OCI-LY3 (cell line): Measurements from ENCODE around the gene ZDHHC14.
A peak's percentile ranks its signal among the peaks of the same experiment; 100 is the strongest.

Experiments
- H2AFZ ChIP-seq: fragments of 200-600, 300-600 bp; shearing (Covaris generic); 2 replicates; pipeline ENCODE4 v1.6.0; 2014; ENCODE audit warnings: antibody characterized with exemption, low read depth, low read length
- H3K27ac ChIP-seq: fragments of 200-600, 300-600 bp; sonication (generic); 2 replicates; pipeline ENCODE4 v1.5.1; 2014; ENCODE audit warnings: mild to moderate bottlenecking, low read length, moderate library complexity, mixed read lengths
- H3K27me3 ChIP-seq: fragments of 200-600, 300-600 bp; sonication (generic); 2 replicates; pipeline ENCODE4 v1.6.1; 2014; ENCODE audit warnings: low read depth, low read length, mixed read lengths
- H3K36me3 ChIP-seq: fragments of 200-600, 300-600 bp; sonication (generic); replicated peaks from 2 replicates; pipeline ENCODE3; 2014; ENCODE audit warnings: low read depth, low read length, mixed read lengths
- H3K4me1 ChIP-seq: fragments of 300-600, 200-600 bp; sonication (generic); 2 replicates; pipeline ENCODE4 v1.6.1; 2014; ENCODE audit warnings: low read length, mixed read lengths
- H3K4me2 ChIP-seq: fragments of 200-600, 300-600 bp; sonication (generic); 2 replicates; pipeline ENCODE4 v1.6.1; 2014; ENCODE audit warnings: low read length, mixed read lengths
- H3K4me3 ChIP-seq: fragments of 300-600, 200-600 bp; sonication (generic); 2 replicates; pipeline ENCODE4 v1.5.1; 2014; ENCODE audit warnings: antibody characterized with exemption, mild to moderate bottlenecking, low read length, moderate library complexity
- H3K79me2 ChIP-seq: fragments of 300-600, 200-600 bp; shearing (Covaris generic); 2 replicates; pipeline ENCODE4 v1.6.1; 2014; ENCODE audit warnings: mild to moderate bottlenecking, low read length, mixed read lengths
- H3K9ac ChIP-seq: fragments of 300-600, 200-600 bp; shearing (Covaris generic); 2 replicates; pipeline ENCODE4 v1.6.0; 2014; ENCODE audit warnings: mild to moderate bottlenecking, low read length, moderate library complexity
- H3K9me3 ChIP-seq: fragments of 200-600, 300-600 bp; shearing (Covaris generic); 2 replicates; pipeline ENCODE4 v1.6.1; 2014; ENCODE audit warnings: low read length, mixed read lengths; ENCODE audit not compliant: insufficient read depth
- H4K20me1 ChIP-seq: fragments of 200-600, 300-600 bp; sonication (generic); 2 replicates; pipeline ENCODE4 v1.6.1; 2016; ENCODE audit warnings: low read length, mixed read lengths; ENCODE audit not compliant: insufficient read depth
- CTCF ChIP-seq: fragments of 200-600, 300-600 bp; sonication (generic); IDR thresholded peaks from 2 replicates; pipeline ENCODE4 v1.5.1; 2014; ENCODE audit warnings: antibody characterized with exemption, low read length, low read depth
- EZH2phosphoT487 ChIP-seq: fragments of 200-600 bp; shearing (Covaris generic); IDR thresholded peaks from 2 replicates; pipeline ENCODE4 v1.6.1; 2018; ENCODE audit warnings: antibody characterized with exemption, mixed run types, low read depth

The ZDHHC14 gene

GRCh38 chr6:157459327-157459726 lies 78.3 kb downstream of the ZDHHC14 start:
- no peaks in the 10 kb centered on the region for H4K20me1 ChIP-seq
- H3K4me2 ChIP-seq, result no peak overlapping the region
- H3K27ac ChIP-seq, result no peak overlapping the region
- H3K79me2 ChIP-seq, result peaks cover 11% of the 10 kb centered on the region; the same call in 1 of the 2 replicates
- no peaks in the 10 kb centered on the region for H3K9me3 ChIP-seq
- H3K27me3 ChIP-seq, result no peaks in the 10 kb centered on the region
- H3K4me3 ChIP-seq, result no peak overlapping the region
- H3K36me3 ChIP-seq, result no peaks in the 10 kb centered on the region
- H2AFZ ChIP-seq, result no peak overlapping the region
- peaks cover 93% of the 10 kb centered on the region for H3K4me1 ChIP-seq
- TF ChIP-seq CTCF (no peak), EZH2phosphoT487 (no peak)
- no peak overlapping the region for H3K9ac ChIP-seq

- H3K9ac ChIP-seq, result peak overlapping the region; percentile 54; the same call in 1 of the 2 replicates
- H2AFZ ChIP-seq, result no peak overlapping the region
- H3K27ac ChIP-seq, result peak overlapping the region; percentile 76
- H3K4me1 ChIP-seq, result peaks cover 95% of the 10 kb centered on the region
- H3K36me3 ChIP-seq, result no peaks in the 10 kb centered on the region
- TF ChIP-seq CTCF (no peak), EZH2phosphoT487 (no peak)
- peak overlapping the region; percentile 57 for H3K4me3 ChIP-seq
- H3K9me3 ChIP-seq, result no peaks in the 10 kb centered on the region
- peaks cover 11% of the 10 kb centered on the region; the same call in 1 of the 2 replicates for H3K79me2 ChIP-seq
- no peaks in the 10 kb centered on the region for H3K27me3 ChIP-seq
- no peaks in the 10 kb centered on the region for H4K20me1 ChIP-seq
- H3K4me2 ChIP-seq, result peak overlapping the region; percentile 83
These were observed 79.4 kb downstream of the ZDHHC14 start for GRCh38 chr6:157460182-157460999.

GRCh38 chr6:157461000-157461915 lies 80.3 kb downstream of the ZDHHC14 start:
- peak overlapping the region; percentile 76 for H3K27ac ChIP-seq
- H2AFZ ChIP-seq, result peak overlapping the region; percentile 62; the same call in 1 of the 2 replicates
- H3K4me1 ChIP-seq, result peaks cover 94% of the 10 kb centered on the region
- H3K9me3 ChIP-seq, result no peaks in the 10 kb centered on the region
- no peaks in the 10 kb centered on the region for H3K27me3 ChIP-seq
- H3K79me2 ChIP-seq, result peaks cover 11% of the 10 kb centered on the region; the same call in 1 of the 2 replicates
- TF ChIP-seq EZH2phosphoT487 (no peak), CTCF (peak; percentile 43)
- no peaks in the 10 kb centered on the region for H4K20me1 ChIP-seq
- peak overlapping the region; percentile 57 for H3K4me3 ChIP-seq
- peak overlapping the region; percentile 54 for H3K9ac ChIP-seq
- no peaks in the 10 kb centered on the region for H3K36me3 ChIP-seq
- H3K4me2 ChIP-seq, result peak overlapping the region; percentile 83
